T-cell (primary cell): ENCODE measurements around the gene WWC1. TPM values are rescaled to one million over a fixed set of nuclear protein-coding genes. Genes with fewer than 3 reads are reported as not detected.

Experiments used
- ATAC-seq, 4 experiments: fragments of 200-7000 bp in 3 of 4; fragments of 150-1000 bp in 1 of 4; cut with Tn5 transposase; replicated peaks in 1 of 4; 1 replicate in 3 of 4; 2 replicates in 1 of 4; pipeline ENCODE4 v1.10.0; 2021; ENCODE audit warnings: moderate library complexity in 3 of 4, mild to moderate bottlenecking in 2 of 4, moderate number of reproducible peaks in 1 of 4
- CTCF ChIA-PET, 2 donors: fragments of 300-600 bp; sonication (Branson Sonifier 250); formaldehyde crosslinking; loops; one replicate each; lab custom pipeline; 2022; ENCODE audit warnings: antibody characterized with exemption in 2 of 2; lab: Charles Lee
- POLR2A ChIA-PET, 2 donors: fragments of 300-600 bp; sonication (Branson Sonifier 250); formaldehyde crosslinking; loops; one replicate each; lab custom pipeline; 2022; ENCODE audit warnings: antibody characterized with exemption in 2 of 2; lab: Charles Lee
- DNase-seq, 35 experiments: peaks; one replicate each; pipeline versions ENCODE4 v3.0.0 to v3.0.0-alpha.2; 2013 to 2023
- H3K27ac ChIP-seq: one replicate; pipeline ENCODE4 v1.5.1; 2013; ENCODE audit warnings: low read length
- H3K27me3 ChIP-seq, 2 experiments: replicated peaks in 1 of 2; 1 replicate in 1 of 2; 2 replicates in 1 of 2; pipeline versions ENCODE4 v1.6.1 to v1.7.0; 2013; ENCODE audit warnings: low read length in 1 of 2, mixed read lengths in 1 of 2; ENCODE audit not compliant: control insufficient read depth in 2 of 2, insufficient read depth in 2 of 2; ENCODE audit errors: extremely low read depth in 1 of 2
- H3K36me3 ChIP-seq, 2 donors: 1 replicate in 1 of 2; 2 replicates in 1 of 2; pipeline versions ENCODE4 v1.6.1 to v1.7.0; 2013; ENCODE audit warnings: low read length in 1 of 2; ENCODE audit not compliant: control insufficient read depth in 2 of 2, insufficient read depth in 1 of 2; ENCODE audit errors: extremely low read depth in 1 of 2
- H3K4me1 ChIP-seq, 2 experiments: 1 replicate in 1 of 2; 2 replicates in 1 of 2; pipeline versions ENCODE4 v1.6.1 to v1.7.0; 2013; ENCODE audit warnings: low read length in 2 of 2, mixed read lengths in 1 of 2; ENCODE audit not compliant: insufficient read depth in 2 of 2, control insufficient read depth in 1 of 2; ENCODE audit errors: extremely low read depth in 1 of 2
- H3K4me3 ChIP-seq, 2 donors: 1 replicate in 1 of 2; 2 replicates in 1 of 2; pipeline versions ENCODE4 v1.5.1 to v1.7.0; 2013; ENCODE audit warnings: mild to moderate bottlenecking in 2 of 2, low read length in 1 of 2, moderate library complexity in 1 of 2; ENCODE audit not compliant: control insufficient read depth in 1 of 2; ENCODE audit errors: extremely low read depth in 1 of 2
- H3K9me3 ChIP-seq: 2 replicates; pipeline ENCODE4 v1.7.0; 2013
- H3K27ac Mint-ChIP-seq, 2 donors: one replicate each; pipeline ENCODE4 v1.8.0; 2020 to 2021; ENCODE audit warnings: mild to moderate bottlenecking in 2 of 2, mixed read lengths in 2 of 2
- H3K27me3 Mint-ChIP-seq, 2 donors: one replicate each; pipeline ENCODE4 v1.8.0; 2021 to 2022; ENCODE audit warnings: mixed read lengths in 2 of 2
- H3K36me3 Mint-ChIP-seq: one replicate; pipeline ENCODE4 v1.8.0; 2021; ENCODE audit warnings: mixed read lengths
- H3K4me1 Mint-ChIP-seq, 3 donors: one replicate each; pipeline ENCODE4 v1.8.0; 2020 to 2022; ENCODE audit warnings: mixed read lengths in 3 of 3, mild to moderate bottlenecking in 1 of 3
- H3K4me3 Mint-ChIP-seq, 3 donors: one replicate each; pipeline ENCODE4 v1.8.0; 2020 to 2022; ENCODE audit warnings: mild to moderate bottlenecking in 3 of 3, mixed read lengths in 3 of 3, moderate library complexity in 3 of 3
- H3K9me3 Mint-ChIP-seq, 3 donors: one replicate each; pipeline ENCODE4 v1.8.0; 2020 to 2022; ENCODE audit warnings: mixed read lengths in 3 of 3
- WGBS: methylation state at CpG from one replicate; pipeline ENCODE4 v1.1.5; 2013; ENCODE audit warnings: missing lambda C conversion rate; ENCODE audit not compliant: insufficient coverage; 5-methylcytosine and 5-hydroxymethylcytosine counted together
- total RNA-seq, 35 experiments: library from RNA in 6 of 35; stranded (reverse) in 6 of 35; fragments of 120-200 nt in 1 of 35; gene quantifications; one replicate each; pipeline versions ENCODE4 v1.2.1 to v1.2.4 and lab custom pipeline; 2013 to 2026

WWC1 gene
- total RNA-seq, 5 donors from 2014 or later (not counting 1 experiment from before 2014, with no cell fraction given), result 0.83 to 2.0 (median 1.6) TPM

DNA sequence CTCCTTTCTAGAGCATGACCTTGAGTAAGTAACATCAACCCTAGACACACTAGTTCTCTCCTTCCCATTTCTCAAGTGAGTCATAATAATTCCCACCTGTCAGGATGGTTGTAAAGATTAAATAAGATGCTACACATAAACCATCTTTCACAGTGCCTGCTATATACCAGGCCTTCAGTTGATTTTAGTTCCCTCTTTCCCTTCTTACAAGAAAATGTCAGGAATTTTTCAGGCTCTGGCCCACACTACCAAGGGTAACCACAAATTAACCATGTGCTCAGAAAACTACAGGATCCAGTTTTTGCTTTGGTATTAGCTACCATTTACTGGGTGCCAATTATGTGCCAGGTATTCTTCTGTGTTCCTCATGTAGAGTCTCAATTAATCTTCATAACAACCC is 152.1 kb downstream of the WWC1 start:
- Mint-ChIP-seq H3K27me3 (peaks cover 0 to 5% of the 10 kb centered on the region in 2 donors), H3K4me1 (no peaks in the 10 kb centered on the region), H3K36me3 (no peaks in the 10 kb centered on the region), H3K9me3 (no peaks in the 10 kb centered on the region), H3K4me3 (no peak overlapping the region), H3K27ac (no peak overlapping the region)
- POLR2A ChIA-PET, result no interaction called here
- H3K27ac ChIP-seq, result no peak overlapping the region
- H3K4me1 ChIP-seq, result no peaks in the 10 kb centered on the region
- no peaks in the 10 kb centered on the region for H3K9me3 ChIP-seq
- no peak overlapping the region for H3K4me3 ChIP-seq
- H3K36me3 ChIP-seq, result no peaks in the 10 kb centered on the region
- ATAC-seq (no peak), DNase-seq (no peak)
- CTCF ChIA-PET, result no interaction called here
- peaks cover 0 to 2% of the 10 kb centered on the region in 2 experiments for H3K27me3 ChIP-seq

DNA sequence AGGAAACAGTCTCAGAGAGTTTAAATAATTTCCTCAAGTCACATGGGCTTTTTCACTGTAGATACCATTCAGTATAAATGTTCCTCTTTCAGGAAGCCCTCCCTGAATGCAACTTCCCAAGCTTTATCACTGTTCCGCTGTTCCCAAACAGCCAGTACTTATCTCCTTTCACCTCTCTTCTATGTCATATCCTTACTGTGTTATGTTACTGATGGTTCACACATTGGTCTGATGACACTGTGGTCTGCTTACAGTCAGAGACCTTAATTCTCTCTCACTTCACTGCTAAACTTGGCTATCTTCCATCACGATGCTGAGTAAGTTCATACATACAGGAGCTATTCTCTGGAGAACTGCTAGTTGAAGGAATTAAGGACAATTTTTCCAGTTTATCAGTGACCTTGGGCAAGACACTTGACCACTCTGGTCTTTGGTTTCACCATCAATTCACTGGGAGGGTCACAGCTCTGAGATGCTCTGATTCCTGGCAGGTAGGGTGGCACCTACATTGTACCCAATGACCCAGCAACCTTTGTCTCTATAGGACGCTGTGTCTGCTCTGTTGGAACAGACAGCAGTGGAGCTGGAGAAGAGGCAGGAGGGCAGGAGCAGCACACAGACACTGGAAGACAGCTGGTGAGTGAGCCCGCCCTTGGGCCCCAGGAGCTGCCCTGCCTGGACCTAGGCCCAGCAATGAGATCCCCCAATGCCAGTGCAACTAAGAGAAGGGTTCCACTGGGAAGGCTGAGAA is 152.7 kb downstream of the WWC1 start:
- CTCF ChIA-PET, result no interaction called here

DNA sequence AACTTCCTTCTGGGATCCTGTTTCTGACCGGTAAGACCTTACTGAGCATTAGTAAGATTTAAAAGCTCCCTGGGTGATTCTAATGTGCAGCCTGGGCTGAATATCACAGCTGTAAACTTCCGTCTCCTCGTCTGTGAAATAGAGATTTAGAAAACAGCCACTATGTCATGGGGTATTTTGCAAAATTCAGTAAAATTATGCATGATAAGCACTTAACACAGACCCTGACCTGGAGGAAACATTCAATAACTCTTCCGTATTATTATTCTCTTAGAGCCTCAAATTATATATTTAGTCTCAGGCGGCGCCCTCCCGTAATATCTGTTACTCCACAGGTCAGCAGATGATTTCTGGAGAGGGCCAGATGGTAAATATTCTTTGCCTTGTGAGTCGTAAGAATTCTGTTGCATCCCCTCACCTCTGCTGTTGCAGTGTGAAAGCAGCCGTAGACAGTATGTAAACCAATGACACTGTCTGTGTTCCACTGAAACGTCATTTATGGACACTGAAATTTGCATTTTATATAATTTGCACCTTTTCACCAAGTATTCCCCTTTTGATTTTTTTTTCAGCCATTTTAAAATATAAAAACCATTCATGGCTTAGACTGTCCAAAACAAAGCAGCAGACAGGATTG is 155.7 kb downstream of the WWC1 start:
- no peaks in the 10 kb centered on the region for H3K4me1 ChIP-seq
- no peaks in the 10 kb centered on the region for H3K9me3 ChIP-seq
- Mint-ChIP-seq H3K9me3 (no peaks in the 10 kb centered on the region), H3K4me3 (no peak overlapping the region), H3K27me3 (peaks cover 0 to 5% of the 10 kb centered on the region in 2 donors), H3K4me1 (no peaks in the 10 kb centered on the region), H3K36me3 (no peaks in the 10 kb centered on the region), H3K27ac (no peak overlapping the region)
- no peak overlapping the region for H3K27ac ChIP-seq
- peaks cover 0 to 2% of the 10 kb centered on the region in 2 experiments for H3K27me3 ChIP-seq
- no peaks in the 10 kb centered on the region for H3K36me3 ChIP-seq
- 66% methylated on average over 4 of the region's 10 CpGs for WGBS
- DNase-seq (no peak), ATAC-seq (no peak)
- H3K4me3 ChIP-seq, result no peak overlapping the region
- ChIA-PET POLR2A (no interaction called here), CTCF (no interaction called here)

More for the DNA sequence above, 152.7 kb downstream of the WWC1 start:
- Mint-ChIP-seq H3K9me3 (no peaks in the 10 kb centered on the region), H3K4me1 (no peaks in the 10 kb centered on the region), H3K36me3 (no peaks in the 10 kb centered on the region), H3K4me3 (no peak overlapping the region), H3K27ac (no peak overlapping the region), H3K27me3 (peaks cover 0 to 5% of the 10 kb centered on the region in 2 donors)
- Histone ChIP-seq H3K27me3 (peaks cover 0 to 2% of the 10 kb centered on the region in 2 experiments), H3K27ac (no peak overlapping the region), H3K36me3 (no peaks in the 10 kb centered on the region), H3K9me3 (no peaks in the 10 kb centered on the region), H3K4me3 (no peak overlapping the region), H3K4me1 (no peaks in the 10 kb centered on the region)
- 83% methylated on average over 2 of the region's 4 CpGs for WGBS
- no peak for DNase-seq
- POLR2A ChIA-PET, result no interaction called here
- no peak for ATAC-seq

DNA sequence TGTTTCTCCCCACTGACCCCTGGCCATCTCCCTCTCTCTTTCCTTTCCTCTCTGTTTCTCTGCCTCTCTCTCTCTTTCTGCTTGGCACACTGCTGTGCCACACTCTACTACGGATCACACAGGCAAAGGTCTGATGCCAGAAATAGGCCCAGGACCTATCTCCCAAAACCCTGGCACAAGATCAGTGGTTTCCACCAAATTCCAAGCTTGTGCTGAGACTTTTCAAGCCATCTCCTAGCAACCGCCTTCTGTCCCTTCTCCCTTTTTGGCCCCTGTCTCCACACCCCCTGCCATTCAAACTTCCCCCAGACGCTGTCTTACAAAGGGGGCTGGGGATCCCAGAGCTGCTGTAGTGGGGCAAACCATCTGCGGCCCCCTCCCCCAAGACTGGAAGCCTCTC is 156.4 kb downstream of the WWC1 start:
- ATAC-seq (no peak), DNase-seq (no peak)
- Histone ChIP-seq H3K4me1 (no peaks in the 10 kb centered on the region), H3K9me3 (no peaks in the 10 kb centered on the region), H3K36me3 (no peaks in the 10 kb centered on the region), H3K27me3 (peaks cover 0 to 2% of the 10 kb centered on the region in 2 experiments), H3K4me3 (no peak overlapping the region), H3K27ac (no peak overlapping the region)
- ChIA-PET CTCF (no interaction called here), POLR2A (no interaction called here)
- H3K4me3 Mint-ChIP-seq, result no peak overlapping the region
- peaks cover 0 to 5% of the 10 kb centered on the region in 2 donors for H3K27me3 Mint-ChIP-seq
- H3K27ac Mint-ChIP-seq, result no peak overlapping the region
- H3K36me3 Mint-ChIP-seq, result no peaks in the 10 kb centered on the region
- H3K4me1 Mint-ChIP-seq, result no peaks in the 10 kb centered on the region
- no peaks in the 10 kb centered on the region for H3K9me3 Mint-ChIP-seq
- 87% methylated on average over 4 of the region's 4 CpGs for WGBS

DNA sequence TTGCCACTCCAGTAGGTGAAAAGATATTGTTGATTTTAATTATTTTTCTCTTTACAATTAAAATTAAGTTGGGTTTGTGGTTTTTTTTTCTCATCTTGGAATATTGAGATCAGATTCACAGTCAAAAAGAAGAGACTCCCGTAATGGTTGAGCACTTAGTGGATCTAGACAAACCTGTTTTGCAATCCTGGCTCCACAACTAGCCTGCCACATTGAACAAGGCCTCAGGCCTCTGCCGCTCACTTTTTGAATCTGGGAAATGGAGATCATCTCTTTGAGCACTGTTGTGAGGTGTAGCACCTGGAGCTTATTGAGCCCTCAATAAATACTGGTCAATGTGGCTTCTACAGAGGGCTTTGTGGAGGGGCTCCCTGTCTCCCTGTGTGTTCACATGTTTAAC is 157.7 kb downstream of the WWC1 start:
- DNase-seq (no peak), ATAC-seq (no peak)
- H3K4me3 ChIP-seq, result no peak overlapping the region
- CTCF ChIA-PET, result no interaction called here
- Mint-ChIP-seq H3K4me1 (no peaks in the 10 kb centered on the region), H3K9me3 (no peaks in the 10 kb centered on the region), H3K36me3 (no peaks in the 10 kb centered on the region), H3K4me3 (no peak overlapping the region), H3K27me3 (peaks cover 0 to 5% of the 10 kb centered on the region in 2 donors), H3K27ac (no peak overlapping the region)
- 86% methylated on average over 1 of the region's 2 CpGs for WGBS
- no peaks in the 10 kb centered on the region for H3K9me3 ChIP-seq
- no peaks in the 10 kb centered on the region for H3K36me3 ChIP-seq
- H3K27ac ChIP-seq, result no peak overlapping the region
- H3K4me1 ChIP-seq, result no peaks in the 10 kb centered on the region
- H3K27me3 ChIP-seq, result peaks cover 0 to 2% of the 10 kb centered on the region in 2 experiments
- POLR2A ChIA-PET, result no interaction called here

DNA sequence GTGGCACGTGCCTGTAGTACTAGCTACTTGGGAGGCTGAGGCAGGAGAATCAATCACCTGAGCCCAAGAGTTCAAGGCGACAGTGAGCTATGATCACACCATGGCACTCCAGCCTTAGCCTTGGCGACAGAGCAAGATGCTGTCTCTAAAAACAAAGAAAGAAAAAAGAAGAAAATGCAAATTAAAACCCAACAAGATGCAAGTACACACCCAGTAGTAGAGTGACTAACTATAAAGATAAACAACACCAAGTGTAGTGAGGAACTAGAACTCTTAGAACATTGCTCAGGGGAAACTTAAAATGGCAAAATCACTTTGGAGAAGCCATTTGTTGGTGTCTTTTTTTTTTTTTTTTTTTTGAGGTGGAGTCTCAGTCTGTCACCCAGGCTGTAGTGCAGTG is 160.1 kb downstream of the WWC1 start:
- ChIA-PET POLR2A (no interaction called here), CTCF (no interaction called here)
- Histone ChIP-seq H3K36me3 (no peaks in the 10 kb centered on the region), H3K27me3 (peaks cover 0 to 2% of the 10 kb centered on the region in 2 experiments), H3K27ac (no peak overlapping the region), H3K4me1 (no peaks in the 10 kb centered on the region), H3K9me3 (no peaks in the 10 kb centered on the region), H3K4me3 (no peak overlapping the region)
- Mint-ChIP-seq H3K27ac (no peak overlapping the region), H3K36me3 (no peaks in the 10 kb centered on the region), H3K4me1 (no peaks in the 10 kb centered on the region), H3K9me3 (no peaks in the 10 kb centered on the region), H3K27me3 (peaks cover 0 to 3% of the 10 kb centered on the region in 2 donors), H3K4me3 (no peak overlapping the region)
- DNase-seq (no peak), ATAC-seq (no peak)
- 90% methylated on average over 2 of the region's 3 CpGs for WGBS
